Measurements from ENCODE around the gene ANO1.

The ANO1 gene

GRCh38 chr11:70087446-70088167, 9.5 kb downstream of the ANO1 start:
- TF ChIP-seq CTCF (IDR thresholded peaks at IDR 0.05; ENCODE audit: low read depth, low read length) = no peak
- TF ChIP-seq EZH2phosphoT487 (IDR thresholded peaks at IDR 0.05; ENCODE audit: low read depth) = no peak
- Histone ChIP-seq H3K4me1 (ENCODE audit: low read length) (no peaks in the 10 kb centered on the region), H3K27ac (ENCODE audit: low read length) (no peak overlapping the region), H4K20me1 (ENCODE audit: insufficient read depth, low read length) (no peaks in the 10 kb centered on the region), H3K27me3 (ENCODE audit: low read depth, low read length) (peaks cover 12% of the 10 kb centered on the region; the same call in 1 of the 2 replicates), H3K79me2 (ENCODE audit: low read length) (no peaks in the 10 kb centered on the region), H3K36me3 (replicated peaks; ENCODE audit: low read depth, low read length) (no peaks in the 10 kb centered on the region), H3K9me3 (ENCODE audit: insufficient read depth, low read length) (no peaks in the 10 kb centered on the region), H2AFZ (ENCODE audit: low read depth, low read length) (no peak overlapping the region), H3K4me2 (ENCODE audit: low read length) (no peak overlapping the region), H3K4me3 (ENCODE audit: low read length) (no peak overlapping the region), H3K9ac (ENCODE audit: low read length) (no peak overlapping the region)

- Histone ChIP-seq H3K4me3 (ENCODE audit: low read length) (no peak overlapping the region), H3K27ac (ENCODE audit: low read length) (no peak overlapping the region), H3K27me3 (ENCODE audit: low read depth, low read length) (peaks cover 12% of the 10 kb centered on the region; the same call in 1 of the 2 replicates), H4K20me1 (ENCODE audit: insufficient read depth, low read length) (no peaks in the 10 kb centered on the region), H3K9me3 (ENCODE audit: insufficient read depth, low read length) (no peaks in the 10 kb centered on the region), H3K9ac (ENCODE audit: low read length) (no peak overlapping the region), H2AFZ (ENCODE audit: low read depth, low read length) (no peak overlapping the region), H3K36me3 (replicated peaks; ENCODE audit: low read depth, low read length) (no peaks in the 10 kb centered on the region), H3K4me2 (ENCODE audit: low read length) (no peak overlapping the region), H3K4me1 (ENCODE audit: low read length) (no peaks in the 10 kb centered on the region), H3K79me2 (ENCODE audit: low read length) (no peaks in the 10 kb centered on the region)
- TF ChIP-seq EZH2phosphoT487 (IDR thresholded peaks at IDR 0.05; ENCODE audit: low read depth) (no peak), CTCF (IDR thresholded peaks at IDR 0.05; ENCODE audit: low read depth, low read length) (no peak)
These were observed 10.7 kb downstream of the ANO1 start for GRCh38 chr11:70088735-70089250.

- no peak for TF ChIP-seq EZH2phosphoT487 (IDR thresholded peaks at IDR 0.05; ENCODE audit: low read depth)
- no peak for TF ChIP-seq CTCF (IDR thresholded peaks at IDR 0.05; ENCODE audit: low read depth, low read length)
- Histone ChIP-seq H3K4me1 (ENCODE audit: low read length) (no peaks in the 10 kb centered on the region), H3K36me3 (replicated peaks; ENCODE audit: low read depth, low read length) (no peaks in the 10 kb centered on the region), H2AFZ (ENCODE audit: low read depth, low read length) (no peak overlapping the region), H3K9me3 (ENCODE audit: insufficient read depth, low read length) (no peaks in the 10 kb centered on the region), H3K79me2 (ENCODE audit: low read length) (no peaks in the 10 kb centered on the region), H3K4me3 (ENCODE audit: low read length) (no peak overlapping the region), H3K4me2 (ENCODE audit: low read length) (no peak overlapping the region), H3K9ac (ENCODE audit: low read length) (no peak overlapping the region), H4K20me1 (ENCODE audit: insufficient read depth, low read length) (no peaks in the 10 kb centered on the region), H3K27ac (ENCODE audit: low read length) (no peak overlapping the region), H3K27me3 (ENCODE audit: low read depth, low read length) (peaks cover 12% of the 10 kb centered on the region; the same call in 1 of the 2 replicates)
These were observed 11.5 kb downstream of the ANO1 start for GRCh38 chr11:70089631-70090030.

GRCh38 chr11:70090961-70091381, 12.9 kb downstream of the ANO1 start:
- H3K9me3 ChIP-seq (ENCODE audit: insufficient read depth, low read length) = no peaks in the 10 kb centered on the region
- H3K9ac ChIP-seq (ENCODE audit: low read length) = no peak overlapping the region
- H3K4me2 ChIP-seq (ENCODE audit: low read length) = no peak overlapping the region
- H3K27me3 ChIP-seq (ENCODE audit: low read depth, low read length) = peaks cover 16% of the 10 kb centered on the region; the same call in 1 of the 2 replicates
- H4K20me1 ChIP-seq (ENCODE audit: insufficient read depth, low read length) = no peaks in the 10 kb centered on the region
- no peak overlapping the region for H3K27ac ChIP-seq (ENCODE audit: low read length)
- TF ChIP-seq EZH2phosphoT487 (IDR thresholded peaks at IDR 0.05; ENCODE audit: low read depth) (no peak), CTCF (IDR thresholded peaks at IDR 0.05; ENCODE audit: low read depth, low read length) (no peak)
- H3K4me3 ChIP-seq (ENCODE audit: low read length) = no peak overlapping the region
- no peaks in the 10 kb centered on the region for H3K36me3 ChIP-seq (replicated peaks; ENCODE audit: low read depth, low read length)
- H3K79me2 ChIP-seq (ENCODE audit: low read length) = no peaks in the 10 kb centered on the region
- no peaks in the 10 kb centered on the region for H3K4me1 ChIP-seq (ENCODE audit: low read length)
- H2AFZ ChIP-seq (ENCODE audit: low read depth, low read length) = no peak overlapping the region

Data from OCI-LY3 (cell line).